Right forelimb (tissue), 1 donor: ENCODE data around the gene MFAP4.
"Not testable (repeated sequence)": the region's sequence is repeated elsewhere in the genome, so short reads cannot be mapped to it uniquely, and the experiment has no call there.

Experiments used
- DNase-seq: peaks from one replicate; pipeline ENCODE4 v3.0.0-alpha.2; 2018

Gene MFAP4

DNA sequence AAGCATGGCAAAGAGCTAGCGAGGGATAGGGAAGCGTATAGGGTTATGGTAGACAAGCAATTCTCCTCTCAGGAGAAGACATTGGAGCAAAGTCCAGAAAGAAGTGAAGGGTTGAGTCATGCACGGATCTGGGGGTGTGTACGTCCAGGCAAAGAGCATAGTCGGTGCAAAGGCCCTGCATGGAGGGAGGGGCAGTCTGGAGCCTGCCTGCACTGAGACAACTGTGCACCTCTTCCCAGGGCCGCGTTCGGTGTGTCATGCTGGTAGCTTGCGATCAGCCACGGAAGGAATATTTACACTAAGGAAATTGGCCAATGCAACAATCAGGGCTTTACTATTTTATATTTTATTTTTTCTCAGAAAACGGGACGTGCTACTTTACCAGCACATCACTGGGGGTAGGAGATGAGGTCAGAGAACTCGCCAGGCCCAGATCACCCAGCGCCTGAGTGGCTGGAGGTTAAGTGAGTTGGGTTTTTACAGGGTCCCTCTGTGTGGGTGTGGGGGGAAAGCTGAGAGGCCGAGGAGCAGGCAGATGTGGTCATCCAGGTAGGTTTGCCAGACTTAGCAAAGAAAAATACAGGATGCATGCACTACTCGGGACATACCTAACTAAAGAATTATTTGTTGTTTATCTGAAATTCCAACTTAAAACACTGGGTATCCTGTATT, 17.7 kb downstream of the MFAP4 start:
- DNase-seq = no peak

- no peak for DNase-seq
Measured at GRCh38 chr17:19368229-19368628, 18.8 kb downstream of the MFAP4 start.

GRCh38 chr17:19366637-19366972, 20.4 kb downstream of the MFAP4 start:
- DNase-seq = no peak

DNA sequence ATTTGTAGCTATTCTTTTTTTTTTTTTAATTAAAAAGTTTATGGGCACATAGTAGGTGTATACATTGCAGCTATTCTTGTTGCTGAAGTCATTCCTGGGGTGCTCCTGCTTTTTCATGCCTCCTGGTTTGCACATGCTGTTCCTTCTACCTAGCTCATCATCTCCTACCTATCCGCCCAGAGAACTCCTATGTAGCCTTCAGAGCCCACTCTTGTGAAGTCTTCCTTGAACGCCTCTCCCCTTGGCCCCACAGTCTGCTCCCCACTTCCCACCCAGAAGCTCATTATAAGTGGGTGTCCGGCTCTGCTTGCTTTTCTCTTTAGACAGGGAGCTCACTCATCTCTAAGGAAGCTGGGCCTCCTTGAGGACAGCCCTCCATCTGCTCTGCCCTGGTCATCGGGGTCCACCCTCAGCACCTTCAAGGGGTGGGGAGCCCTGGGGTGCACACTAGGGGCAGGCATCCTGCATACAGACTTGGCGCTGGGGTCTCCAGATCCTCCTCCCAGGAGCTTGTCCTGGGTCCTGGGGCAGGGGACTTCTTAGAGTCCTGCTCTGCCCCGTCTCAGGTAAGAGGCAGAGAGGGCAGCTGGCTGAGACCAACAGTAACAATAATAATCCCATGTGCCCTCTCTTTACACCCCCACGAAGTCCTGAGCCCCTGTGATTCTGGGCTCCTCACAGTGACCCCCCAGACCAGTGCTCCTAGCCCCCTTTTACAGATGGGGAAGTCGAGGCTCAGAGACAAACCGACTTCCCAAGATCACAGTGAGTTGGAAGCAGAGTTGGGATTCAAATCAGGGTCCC, 21.0 kb downstream of the MFAP4 start:
- DNase-seq = no peak

GRCh38 chr17:19365499-19365817, 21.5 kb downstream of the MFAP4 start:
- DNase-seq = no peak

GRCh38 chr17:19364699-19365498, 22.1 kb downstream of the MFAP4 start:
- DNase-seq = peak; percentile 57

GRCh38 chr17:19363460-19364035, 23.4 kb downstream of the MFAP4 start:
- no peak for DNase-seq

DNA sequence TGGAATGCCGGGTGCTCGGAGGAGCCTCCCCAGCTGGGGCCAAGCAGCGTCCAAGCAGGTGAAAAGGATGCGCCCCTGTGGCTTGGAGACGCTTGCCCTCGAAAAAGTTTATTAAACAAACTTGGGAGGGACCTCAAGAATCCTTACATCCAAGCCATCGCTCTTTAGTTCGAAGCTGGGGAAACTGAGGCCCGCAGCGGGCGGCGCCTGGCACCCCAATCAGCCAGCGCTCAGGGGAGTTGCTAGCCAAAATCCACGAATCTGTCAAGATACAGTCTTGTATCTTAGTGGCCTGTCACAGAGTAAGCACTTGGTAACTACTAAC, 23.9 kb downstream of the MFAP4 start:
- no peak for DNase-seq

DNA sequence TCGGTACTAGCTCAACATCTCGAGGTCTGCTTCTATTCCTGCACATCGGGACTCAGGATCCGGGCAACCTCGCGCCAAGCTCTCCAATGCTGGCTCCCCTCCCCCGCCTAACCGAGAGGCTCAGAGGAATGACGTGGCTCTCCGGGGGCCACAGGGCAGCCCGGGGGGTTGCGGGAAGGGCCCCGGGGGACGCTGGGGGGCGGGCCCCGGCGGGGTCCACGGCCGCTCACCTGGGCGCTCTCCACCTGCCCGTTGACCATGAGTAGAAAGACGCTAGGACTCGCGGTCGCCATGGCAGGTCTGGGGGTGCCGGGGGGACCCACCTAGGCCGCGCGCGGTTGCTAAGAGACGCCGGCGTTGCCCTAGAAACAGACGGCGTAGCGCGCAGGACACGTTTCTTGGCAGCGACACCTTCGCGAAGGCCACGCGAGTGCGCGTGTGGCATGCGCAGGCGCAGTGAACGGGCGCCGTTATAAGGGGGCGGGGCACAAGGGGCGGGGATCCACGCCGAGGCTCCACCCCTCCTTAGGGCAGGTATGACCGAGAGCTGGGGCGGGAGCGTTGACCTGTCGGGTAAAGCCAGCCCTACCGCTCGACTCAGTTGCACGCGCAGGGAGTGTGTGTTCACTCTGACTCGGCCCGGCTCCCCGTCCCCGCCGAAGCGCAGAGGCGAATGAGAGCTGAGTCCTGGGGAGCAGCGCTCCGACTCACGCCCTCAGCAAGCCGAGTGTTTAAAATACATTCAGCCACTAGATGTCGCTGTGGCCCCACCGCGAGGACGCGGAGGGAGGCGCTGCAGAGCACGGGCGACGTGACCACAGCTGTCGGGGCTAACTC, 24.5 kb downstream of the MFAP4 start, which contains the start of gene B9D1:
TSS of gene B9D1 (minus strand) at position 447 of the 837 bp plus-strand sequence. CDS start at position 293, 154 bp downstream.
- DNase-seq = peak; percentile 98

GRCh38 chr17:19361944-19362276, 25.1 kb downstream of the MFAP4 start:
- DNase-seq = no peak

DNA sequence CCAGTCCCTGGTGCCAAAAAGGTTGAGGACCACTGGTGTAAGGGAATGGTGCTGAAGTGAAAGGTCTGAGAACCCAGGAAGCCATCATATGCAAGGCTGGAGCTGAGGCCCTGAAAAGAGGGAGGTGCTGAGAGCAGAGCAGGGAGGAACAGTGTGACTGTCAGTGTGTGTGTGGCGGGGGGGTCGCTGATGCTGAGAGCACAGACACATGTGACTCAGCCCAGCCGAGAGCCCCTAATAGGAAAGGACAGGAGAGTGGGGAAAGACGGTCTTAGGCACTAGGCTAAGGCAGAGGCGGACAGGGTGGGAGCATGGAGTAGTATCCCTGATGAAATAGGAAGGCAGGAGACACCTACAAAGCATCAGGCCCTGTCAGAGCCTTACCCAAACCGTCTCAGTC, 25.7 kb downstream of the MFAP4 start:
- DNase-seq = no peak

GRCh38 chr17:19360772-19361171, 26.2 kb downstream of the MFAP4 start:
- DNase-seq = no peak

GRCh38 chr17:19359856-19360255, 27.1 kb downstream of the MFAP4 start:
- DNase-seq = no peak

GRCh38 chr17:19359151-19359550, 27.8 kb downstream of the MFAP4 start:
- DNase-seq = no peak

DNA sequence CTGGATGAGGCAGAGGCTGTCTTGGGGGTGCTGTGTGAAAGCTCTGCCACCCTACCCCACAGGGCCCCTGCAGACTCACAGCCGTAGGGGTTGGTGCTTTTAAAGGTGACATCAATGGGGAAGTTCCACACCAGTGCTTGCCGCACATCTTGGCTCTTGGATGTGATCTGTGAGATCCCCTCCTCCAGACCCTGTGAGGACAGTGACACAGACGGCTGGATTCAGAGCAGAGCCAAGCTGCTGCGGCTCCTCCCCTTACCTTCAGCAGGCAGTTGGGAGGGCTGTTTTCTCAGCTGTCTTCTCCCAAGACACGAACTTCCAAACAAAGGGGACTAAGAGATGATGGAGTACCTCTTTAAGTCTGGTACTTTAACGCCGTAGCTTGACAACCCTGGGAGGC, 29.2 kb downstream of the MFAP4 start:
- no peak for DNase-seq

DNA sequence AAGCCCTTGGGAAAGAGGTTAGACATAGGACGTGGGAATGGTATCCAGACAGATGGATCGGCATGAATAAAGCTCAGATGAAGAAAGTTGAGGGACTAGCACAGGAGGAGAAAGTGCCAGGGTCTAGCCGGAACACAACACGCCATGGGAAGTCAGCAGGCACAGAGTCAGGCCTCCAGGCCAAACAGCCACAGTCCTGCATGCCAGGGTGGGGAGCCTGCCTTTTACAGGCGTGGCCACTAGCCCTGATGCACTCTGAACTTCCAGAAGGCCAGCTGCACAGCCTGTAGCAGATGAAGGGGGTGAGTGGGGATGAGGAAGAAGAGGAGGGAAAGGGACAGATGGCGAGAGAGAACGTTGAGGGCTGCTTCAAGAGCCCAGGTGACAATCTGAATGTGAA, 29.6 kb downstream of the MFAP4 start:
- no peak for DNase-seq

- no peak for DNase-seq
Measured at GRCh38 chr17:19354748-19355147, 32.2 kb downstream of the MFAP4 start.

DNA sequence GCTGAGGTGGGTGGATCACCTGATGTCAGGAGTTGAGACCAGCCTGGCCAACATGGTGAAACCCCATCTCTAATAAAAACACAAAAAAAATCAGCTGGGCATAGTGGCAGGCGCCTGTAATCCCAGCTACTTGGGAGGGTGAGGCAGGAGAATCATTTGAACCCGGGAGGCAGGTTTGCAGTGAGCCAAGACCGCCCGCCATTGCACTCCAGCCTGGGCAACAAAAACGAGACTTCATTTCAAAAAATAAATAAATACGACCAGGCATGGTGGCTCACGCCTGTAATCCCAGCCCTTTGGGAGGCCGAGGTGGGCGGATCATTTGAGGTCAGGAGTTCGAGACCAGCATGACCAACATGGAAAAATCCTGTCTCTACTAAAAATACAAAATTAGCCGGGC, 33.6 kb downstream of the MFAP4 start:
- not testable (repeated sequence) for DNase-seq

DNA sequence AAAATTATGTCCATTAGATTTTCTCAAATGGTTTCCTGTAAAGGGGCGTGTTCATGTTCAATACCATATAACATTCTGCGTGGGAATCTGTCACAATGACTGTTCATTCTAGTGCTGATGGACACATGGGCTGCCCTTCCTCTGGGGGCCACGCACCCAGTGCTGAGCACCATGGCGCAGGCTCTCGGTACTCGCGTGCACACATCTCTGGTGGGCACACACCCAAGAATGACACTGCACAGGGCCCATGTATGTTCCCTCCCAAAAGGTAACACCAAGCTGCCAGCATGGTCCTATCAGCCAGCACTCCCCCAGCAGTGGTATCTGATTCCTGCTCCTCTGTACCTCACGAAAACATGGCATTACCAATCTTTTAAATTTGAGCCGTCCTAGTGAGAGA, 38.2 kb downstream of the MFAP4 start:
- DNase-seq = no peak

DNA sequence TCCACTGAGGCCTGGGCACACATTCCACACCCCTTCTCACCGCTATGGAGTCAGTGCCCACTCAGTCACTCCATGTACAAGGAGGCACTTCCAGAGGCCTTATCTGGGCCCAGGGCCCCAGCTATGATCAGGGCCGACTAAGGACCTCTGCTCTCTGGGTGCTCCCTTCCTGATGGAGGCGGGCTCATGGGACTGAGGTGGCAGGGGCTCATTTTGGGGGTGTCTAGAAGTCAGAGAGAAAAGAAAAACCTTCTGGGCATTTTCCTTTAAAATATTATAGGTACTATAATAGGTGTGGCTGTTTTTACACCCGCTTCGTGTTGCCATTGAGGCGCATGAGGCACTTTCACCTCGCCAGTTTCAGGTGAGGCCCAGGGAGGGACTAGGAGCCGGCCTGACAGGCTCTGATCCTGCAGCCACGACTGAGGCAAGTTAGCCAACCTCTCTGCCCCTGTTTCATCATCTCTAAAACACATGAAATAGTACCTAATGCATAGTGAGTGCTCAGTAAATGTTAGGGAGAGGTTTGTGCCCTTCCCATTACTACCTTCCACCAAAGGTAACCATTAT, 38.8 kb downstream of the MFAP4 start:
- DNase-seq = no peak

- DNase-seq = no peak
Measured at GRCh38 chr17:19347323-19348080, 39.5 kb downstream of the MFAP4 start.
